GM19463 (cell line): ENCODE data around the gene KRT79.

Experiments
- ATAC-seq: cut with Tn5 transposase; IDR thresholded peaks from one replicate; pipeline ENCODE4 v1.9.1; 2021; ENCODE audit warnings: mild to moderate bottlenecking, moderate library complexity; ENCODE audit not compliant: unreplicated experiment

Gene KRT79

DNA sequence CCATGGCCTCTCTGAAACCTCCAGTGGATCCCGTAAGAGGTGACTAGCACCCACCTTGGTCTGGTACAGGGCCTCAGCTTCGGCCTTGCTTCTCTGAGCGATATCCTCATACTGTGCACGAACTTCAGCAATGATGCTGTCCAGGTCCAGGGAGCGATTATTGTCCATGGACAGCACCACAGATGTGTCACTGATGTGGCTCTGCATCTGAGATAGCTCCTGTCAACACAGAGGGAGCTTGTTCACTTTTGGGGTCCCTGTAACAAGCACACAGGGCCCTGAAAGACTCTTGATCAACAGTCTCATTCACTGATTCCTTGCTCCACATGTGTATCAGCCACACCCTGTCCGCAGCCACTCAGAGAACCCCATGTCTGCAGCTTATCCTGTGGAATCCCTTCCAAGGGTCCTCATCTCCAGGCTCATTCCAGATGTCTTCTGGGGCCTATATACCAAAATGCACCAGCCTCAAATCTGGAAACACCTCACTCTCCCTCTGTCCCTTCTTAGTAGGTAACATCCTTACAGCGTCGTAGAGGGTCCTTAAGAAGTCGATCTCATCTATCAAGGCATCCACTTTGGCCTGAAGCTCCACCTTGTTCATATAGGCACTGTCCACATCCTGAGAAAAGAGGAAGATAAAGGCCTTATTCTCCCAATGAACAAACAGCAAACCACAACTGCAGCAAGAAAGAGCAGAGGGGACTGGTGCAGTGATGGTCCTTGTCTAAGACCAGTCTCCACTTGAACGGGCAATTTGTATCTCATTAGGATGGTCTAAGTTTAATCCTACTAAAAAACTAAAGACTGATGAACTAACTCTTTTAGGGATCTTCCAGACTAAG lies 41.7 kb downstream of the KRT79 start:
- no peak for ATAC-seq

DNA sequence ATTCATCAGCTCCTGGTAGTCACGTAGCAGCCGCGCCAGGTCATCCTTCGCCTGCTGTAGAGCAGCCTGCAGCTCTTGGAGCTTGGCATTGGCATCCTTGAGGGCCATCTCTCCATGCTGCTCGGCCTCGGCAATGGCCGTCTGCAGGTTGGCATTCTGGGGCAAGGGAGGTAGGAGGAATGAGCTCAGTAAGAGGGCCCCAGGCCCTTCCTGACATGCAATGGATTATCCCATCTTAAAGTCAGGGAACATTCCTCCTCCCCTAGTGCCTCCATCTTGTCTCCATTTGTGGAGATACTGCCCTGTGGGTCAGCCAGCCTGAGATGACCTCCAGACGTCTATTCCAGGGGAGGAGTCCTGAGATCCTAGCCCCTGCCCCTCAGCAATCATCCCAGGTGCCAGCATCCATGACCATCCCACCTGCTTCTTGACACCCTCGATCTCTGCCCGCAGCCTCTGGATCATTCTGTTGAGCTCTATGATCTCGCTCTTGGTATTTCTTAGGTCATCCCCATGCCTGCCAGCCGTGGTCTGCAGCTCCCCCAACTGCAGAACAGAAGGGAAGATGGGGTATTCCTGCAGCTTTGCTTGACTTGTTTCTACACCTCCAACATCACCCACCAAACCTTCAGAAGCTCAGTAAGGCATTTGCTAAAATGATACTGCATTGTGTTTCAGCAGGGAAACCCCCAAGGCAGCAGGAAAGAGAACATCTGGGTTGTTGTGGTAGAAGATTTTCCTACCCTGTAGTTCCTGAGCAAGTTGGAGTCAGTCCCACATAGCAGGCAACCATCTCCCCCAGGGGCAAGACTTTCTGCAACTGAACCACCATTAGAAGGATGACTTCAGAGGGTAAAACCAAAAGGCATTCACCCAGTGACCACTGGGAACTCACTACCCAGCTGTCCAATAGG lies 42.6 kb downstream of the KRT79 start:
- no peak for ATAC-seq

DNA sequence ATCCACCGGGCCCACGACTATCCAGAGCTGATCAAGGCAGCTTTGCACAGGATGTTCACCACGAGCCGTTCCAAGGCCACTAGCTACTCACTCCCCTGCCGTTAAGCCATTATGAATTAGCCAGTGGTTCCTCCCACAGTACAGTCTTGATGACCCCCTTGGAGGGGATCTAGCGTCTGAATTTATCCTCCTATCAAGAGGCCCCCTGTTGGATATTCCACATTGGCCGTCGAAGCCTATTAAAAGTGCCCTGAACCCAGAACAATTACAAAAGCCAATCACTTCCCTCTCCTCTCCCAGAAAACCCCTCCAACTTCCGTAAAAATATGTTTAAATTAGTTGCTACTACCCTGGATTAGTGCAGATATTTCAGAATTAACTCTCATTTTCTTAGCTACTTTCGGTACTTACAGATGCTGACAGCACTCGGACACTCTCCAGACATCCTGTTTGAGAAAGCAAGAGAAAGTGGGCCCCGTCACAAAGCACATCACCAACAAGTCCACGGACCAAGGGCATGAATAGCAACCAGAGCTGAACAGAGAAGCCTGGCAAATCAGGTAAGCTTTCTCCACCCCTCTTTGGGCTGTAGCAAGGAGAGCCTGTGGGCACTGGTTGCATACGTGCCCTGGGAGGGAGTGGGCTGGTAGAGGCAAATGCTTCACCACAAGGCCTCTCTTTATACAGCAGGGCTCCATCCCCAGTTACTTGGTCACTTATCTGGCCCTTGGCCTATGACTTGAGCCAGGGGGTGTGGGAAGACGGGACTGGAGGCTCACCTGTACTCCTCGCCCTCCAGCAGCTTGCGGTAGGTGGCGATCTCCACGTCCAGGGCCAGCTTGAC lies 43.5 kb downstream of the KRT79 start:
- no peak for ATAC-seq

DNA sequence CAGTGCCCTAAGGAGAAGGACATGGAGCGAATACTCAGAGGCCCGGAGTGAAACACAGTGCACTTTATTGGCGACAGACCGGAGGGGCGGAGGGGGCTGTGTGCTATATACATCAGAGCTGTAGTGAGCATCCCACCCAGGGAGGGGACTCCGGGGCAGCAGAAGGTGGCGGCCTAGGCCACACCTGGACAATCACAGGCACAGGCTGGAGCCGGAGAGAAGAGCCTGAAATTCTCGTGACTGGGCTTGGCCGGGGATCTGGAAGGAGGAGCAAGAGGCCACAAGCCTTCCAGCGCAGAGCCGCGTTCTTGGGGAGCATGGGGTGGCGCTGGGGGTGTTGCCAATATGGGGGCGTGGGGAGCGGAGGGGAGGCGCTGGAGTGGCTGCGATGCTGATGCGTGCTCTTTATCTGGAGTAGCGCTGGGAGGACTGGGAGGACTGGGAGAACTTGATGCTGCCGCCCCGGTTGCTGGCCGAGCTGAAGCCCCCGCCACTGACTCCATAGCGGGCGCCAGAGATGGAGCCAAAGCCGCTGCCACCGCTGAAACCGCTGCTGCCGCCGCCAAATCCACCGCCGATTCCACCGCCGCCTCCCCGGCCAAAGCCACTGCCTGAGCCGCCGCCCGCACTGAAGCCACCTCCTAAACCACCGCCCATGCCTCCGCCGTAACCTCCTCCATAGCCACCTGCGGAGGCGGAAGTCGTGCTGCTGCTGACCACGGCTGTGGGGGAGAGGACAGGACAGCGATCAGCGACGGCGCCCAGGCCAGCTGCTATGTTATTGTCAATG lies 44.3 kb downstream of the KRT79 start:
- ATAC-seq, result no peak

DNA sequence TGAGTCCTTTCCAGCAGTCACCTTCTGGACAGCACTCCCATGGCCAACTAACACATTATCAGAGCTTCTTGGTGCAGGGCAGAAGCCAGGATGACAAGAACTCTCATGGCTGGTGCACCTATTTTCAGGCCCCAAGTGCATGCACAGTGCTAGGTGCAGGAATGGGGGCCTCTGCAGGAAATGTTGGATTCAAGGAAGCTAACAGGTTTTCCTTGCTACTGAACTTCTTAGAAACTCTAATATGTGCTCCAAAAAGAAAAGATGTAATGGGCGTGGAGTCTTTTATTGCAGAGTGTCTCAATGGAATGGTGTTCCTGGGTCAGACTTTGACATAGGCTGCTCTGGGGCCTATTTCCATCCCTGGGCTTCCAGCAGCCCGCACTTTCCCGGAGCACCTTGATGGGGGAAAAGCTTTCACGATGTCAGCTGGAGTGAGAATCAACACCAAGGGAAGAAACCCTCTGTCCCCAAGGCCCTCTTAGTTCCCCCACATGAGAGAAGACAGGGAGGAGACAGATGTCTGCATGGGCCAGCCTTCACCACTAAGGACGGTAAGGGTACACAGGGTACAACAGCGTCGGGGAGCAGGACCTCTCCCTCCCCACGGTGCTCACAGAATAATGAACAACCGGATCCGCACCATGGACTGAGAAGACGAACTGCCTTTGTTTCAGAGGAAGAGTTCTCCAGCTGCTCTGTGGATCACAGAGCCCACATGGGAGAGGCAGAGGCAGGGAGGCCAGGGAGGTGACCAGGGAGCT lies 45.1 kb downstream of the KRT79 start:
- ATAC-seq, result no peak

DNA sequence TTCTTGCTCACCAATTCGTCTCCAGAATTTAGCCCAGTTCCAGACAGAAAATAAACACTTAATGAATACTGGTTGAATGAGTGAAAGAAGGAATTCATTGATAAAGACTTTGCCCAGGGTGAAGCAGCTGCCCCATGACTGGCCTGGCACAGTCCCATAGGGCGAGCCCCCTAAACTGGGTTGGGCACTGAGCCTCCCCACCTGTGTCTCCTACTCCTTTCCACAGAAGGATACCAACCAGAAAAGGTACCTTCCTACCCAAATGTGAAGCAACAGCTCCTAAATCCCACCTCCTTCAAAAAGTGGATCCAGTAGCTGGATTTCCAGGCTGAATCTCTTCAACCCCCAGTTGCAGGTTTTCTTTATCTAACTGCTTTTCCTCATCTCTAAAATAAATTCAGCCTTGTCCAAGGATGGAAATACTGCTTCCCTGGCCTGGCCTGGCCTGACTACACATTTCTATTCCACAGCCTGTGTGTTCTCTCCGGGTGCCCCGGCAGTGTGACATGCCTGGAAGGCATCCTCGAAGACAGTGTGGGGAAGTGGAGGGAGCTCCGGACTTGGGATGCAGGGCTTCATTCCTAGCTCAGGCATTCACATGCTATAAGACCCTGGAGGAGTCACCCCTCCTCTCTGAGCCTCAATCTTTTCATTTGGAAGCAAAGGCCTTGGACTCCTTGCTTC lies 45.8 kb downstream of the KRT79 start:
- ATAC-seq, result no peak

DNA sequence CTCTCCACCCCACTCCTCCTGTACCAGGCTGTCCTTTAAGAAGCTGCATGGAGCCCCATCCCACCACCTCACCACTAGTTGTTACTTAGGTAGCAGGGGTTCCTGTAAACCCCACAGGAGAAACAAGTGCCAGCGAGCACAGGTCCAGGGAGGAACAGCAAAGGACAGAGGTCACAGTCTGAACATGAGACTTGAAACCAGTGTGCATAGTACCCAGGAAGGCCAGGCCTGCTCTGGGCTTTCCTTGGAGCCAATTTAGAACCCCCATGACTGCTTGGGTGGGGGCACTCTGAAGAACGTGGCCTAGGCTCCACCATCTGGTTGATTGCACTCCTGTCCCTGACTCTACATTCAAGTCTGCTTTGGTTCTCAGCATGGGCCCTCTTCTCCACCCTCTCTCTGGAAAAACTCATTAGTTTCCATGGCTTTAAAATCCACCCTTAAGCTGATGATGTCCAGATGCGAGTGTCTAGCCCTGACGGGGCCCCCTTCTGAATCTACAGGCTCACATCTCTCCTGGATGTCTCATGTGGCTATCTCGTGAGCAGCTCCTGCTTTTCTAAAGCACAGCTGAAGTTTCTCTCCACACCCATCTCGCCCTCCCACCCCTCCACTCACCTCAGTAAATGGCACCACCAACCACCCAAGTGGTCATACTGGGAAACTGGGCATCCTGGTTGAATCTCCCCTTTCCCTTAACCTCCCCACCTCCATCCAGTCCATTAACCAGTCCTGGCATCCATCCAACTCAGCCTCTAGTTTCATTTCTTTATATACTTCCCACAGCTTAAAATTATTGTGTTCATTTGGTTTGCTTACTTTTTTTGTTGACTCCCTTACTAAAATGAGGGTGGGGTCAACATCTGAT lies 46.6 kb downstream of the KRT79 start:
- no peak for ATAC-seq

DNA sequence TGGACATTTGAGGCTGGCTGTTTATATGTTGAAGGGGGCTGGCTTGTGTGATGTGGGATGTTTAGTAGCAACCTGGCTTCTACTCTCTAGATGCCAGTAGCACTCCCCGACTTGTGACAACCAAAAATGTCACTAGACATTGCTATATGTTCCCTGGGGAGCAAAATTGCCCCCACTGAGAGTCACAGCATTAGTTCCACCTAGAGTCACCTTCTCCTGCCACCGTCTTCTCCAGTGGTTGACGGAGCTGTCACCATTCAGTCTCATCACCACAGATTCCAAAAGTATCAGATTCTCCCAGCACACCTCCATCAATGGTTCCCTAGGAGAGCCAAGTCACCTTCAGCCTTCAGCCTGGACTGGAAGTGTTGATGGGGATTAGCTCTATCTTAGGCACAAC lies 49.2 kb downstream of the KRT79 start:
- ATAC-seq, result no peak

DNA sequence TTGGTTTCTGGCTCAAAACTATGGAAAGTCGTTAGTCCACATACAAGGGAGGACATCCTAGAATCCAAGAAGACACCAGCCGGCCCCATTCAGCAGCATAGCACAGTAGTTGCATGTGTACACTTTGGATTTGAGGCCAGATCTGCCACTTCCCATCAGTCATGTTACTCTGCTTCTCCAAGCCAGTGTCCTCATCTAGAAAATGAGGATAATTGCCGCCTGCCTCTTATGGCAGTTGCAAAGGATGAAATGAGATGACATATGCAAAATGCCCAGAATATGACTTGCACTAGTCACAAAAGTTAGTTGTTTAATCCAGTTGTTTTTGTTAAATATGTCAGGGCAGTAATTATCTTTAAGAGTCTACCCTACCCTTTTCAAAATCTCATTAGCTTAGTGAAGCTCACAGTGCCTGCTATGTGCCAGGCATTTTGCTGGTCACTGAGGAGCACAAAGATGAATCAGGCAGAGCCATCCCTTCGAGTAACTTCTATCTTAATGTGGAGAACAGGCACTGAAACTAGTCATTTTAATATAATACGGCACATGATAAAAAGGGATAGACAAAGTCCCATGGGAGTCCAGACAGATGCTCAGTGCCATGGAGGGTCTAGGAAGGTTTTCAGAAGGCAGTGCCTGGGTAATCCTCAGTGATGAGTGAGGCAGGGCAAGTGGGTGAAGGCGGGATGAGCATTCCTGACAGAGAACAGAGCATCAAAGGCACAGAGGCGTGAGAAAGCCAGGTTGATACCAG lies 50.4 kb downstream of the KRT79 start:
- no peak for ATAC-seq

DNA sequence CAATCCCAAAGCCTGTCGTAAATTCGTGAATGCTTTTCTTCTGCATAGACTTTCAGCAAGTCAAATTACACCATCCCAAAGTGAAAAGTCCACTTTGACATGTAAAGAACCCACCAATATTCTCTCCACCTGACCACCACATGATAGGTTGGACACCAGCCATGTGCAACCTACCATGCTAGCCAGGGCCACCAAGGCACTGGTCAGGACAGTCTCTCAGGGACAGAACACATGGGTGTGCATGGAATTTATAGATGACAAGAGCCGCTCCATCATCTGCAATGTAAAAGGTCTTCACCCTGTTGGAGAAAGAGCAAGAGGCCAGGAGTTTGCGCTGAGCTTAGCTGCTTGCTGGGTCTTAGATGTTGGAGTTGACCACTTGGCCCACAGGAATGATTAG lies 51.6 kb downstream of the KRT79 start:
- no peak for ATAC-seq

DNA sequence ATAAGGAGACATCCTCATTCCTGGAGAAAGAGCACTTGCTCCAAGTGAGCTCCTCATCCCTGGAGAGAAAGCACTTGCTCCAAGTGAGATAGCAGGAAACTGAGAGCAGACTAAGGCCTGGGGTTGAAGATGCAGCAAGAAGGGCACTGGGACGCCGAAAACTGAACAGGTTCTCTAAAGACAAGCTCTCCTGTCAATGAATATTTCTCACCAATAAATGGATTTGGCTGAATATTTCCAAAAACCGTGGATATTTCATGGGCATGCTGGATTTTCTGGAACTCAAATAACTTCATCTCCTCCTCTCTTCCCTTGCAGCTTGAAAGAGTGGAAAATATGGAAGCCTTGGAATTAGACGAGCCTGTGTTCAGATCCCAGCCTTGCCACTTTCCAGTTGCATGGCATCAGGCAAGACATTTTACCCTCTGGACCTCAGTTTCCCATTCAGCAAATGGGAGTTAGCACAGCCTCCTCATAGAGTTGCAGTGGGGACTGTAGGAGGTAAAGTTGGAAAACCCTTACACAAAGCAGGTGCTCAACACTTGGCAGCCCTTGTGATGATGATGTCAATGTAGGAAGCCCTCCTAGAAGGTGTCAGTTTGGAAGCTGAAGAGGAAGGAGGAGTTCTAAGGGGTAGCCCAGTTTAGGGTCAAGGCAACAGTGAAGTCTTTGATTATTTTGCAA lies 52.6 kb downstream of the KRT79 start:
- no peak for ATAC-seq

DNA sequence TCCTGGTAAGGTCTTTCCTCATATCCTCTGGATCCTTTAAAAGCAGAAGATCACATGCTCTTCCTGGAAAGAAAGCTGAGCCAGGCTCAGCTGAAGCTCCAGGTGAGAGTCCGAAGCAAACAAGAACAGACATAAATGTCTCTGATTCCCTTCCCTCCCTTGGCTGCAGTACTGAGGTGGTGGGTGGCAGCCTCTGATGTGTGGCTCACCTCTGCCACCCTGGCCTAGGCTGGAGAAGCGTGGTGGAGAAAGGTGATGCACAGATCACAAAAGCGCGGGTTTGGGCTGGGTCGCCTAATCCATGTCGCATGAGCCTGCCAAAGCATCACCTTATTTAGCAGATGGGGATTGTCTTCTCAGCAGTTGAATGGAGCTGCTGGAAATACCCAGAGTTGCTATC lies 54.2 kb downstream of the KRT79 start:
- ATAC-seq, result no peak

DNA sequence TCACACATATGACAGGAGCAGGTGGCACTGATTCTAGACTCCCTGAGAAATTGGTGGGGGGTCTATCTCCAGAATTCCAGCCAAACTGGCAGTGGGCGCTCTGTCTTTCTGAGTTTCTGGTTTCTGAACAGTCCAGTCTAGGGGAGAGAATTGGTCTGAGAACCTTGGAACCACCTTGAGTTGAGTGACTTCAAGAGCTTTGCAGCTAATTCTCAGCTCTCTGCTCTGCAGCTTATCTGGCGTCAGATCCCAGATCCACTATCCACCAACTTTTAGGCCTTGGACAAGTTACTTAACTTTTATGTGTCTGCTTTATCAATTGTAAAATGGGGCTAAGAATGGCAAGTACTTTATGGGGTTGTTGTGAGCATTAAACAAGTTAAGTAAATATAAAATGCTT lies 55.3 kb downstream of the KRT79 start:
- ATAC-seq, result no peak

DNA sequence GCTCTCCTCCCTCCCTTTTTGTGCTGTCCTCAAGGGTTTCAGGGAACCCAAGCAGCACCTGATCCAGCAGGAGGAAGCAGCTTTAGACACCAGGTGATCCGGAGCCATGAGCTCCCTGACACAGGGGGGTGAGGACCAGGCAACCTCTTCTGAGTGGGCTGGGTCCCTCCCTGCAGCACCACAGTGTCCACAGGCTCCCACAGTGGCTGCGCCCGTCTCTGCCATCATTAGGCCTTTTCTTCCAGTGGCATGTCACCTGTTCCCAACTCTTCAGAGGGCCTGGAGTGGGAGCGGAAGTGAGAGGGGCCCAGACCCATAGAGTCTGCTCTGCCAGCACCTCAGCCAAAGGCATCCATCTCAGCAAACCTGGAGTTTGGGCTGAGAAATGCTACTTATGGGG lies 56.5 kb downstream of the KRT79 start:
- ATAC-seq, result no peak

DNA sequence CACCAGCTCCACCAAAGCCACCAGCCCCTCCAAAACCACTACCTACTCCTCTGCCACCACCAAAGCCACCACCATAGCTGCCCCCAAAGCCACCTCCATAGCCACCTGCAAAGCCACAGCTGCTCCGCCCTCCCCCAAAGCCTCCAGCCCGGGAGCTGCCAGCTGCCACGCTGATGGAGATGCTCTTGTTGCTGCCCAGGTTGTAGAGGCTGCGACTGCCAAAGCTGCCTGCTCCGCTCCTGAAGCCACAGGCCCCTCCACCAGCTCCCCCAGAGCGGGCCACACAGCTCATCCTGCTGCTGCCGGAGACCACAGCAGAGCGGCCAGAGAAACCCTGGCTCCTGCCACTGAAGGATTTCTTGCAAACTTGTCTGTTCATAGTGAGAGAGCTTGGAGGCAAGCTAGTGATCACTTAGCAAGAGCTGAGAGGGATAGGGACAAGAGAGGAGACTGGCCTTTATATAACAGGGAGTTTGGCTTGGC lies 57.2 kb downstream of the KRT79 start, which contains the start of gene KRT76:
Gene KRT76, minus strand, starts transcription at position 433 of the 483 bp plus-strand sequence. Its CDS starts 54 bp downstream, at position 379.
- ATAC-seq, result no peak

DNA sequence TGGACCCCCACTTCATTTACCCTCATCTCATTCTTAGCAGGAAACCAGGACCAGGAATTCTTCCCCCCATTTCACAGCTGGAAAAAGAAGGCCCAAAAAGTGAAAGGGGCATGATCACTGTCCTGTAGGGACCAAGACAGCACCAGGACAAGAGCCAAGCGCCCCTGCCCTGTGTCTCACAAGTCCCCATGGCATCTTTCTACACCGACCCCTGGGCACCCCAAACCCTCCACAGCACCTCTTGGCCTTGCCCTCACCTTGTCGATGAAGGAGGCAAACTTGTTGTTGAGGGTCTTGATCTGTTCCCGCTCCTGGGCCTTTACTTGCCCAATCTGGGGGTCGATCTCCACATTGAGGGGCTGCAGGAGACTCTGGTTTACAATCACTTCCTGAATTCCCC lies 57.7 kb downstream of the KRT79 start:
- no peak for ATAC-seq
